Activated T-helper 9 cell treated with anti-CD3 and anti-CD28 coated beads, Interleukin-2, amount 50 U/mL, for 16 hours (primary cell): Measurements from ENCODE around the gene XYLT1.

ENCODE experiments used
- DNase-seq: peaks from one replicate; pipeline ENCODE4 v3.0.0-alpha.2; 2020; ENCODE audit warnings: low read depth

Gene XYLT1

GRCh38 chr16:17278988-17279387 is 191.8 kb downstream of the XYLT1 start:
- no peak for DNase-seq

GRCh38 chr16:17277981-17278381 is 192.8 kb downstream of the XYLT1 start:
- no peak for DNase-seq

GRCh38 chr16:17276610-17277009 is 194.2 kb downstream of the XYLT1 start:
- DNase-seq = no peak

GRCh38 chr16:17276010-17276530 is 194.7 kb downstream of the XYLT1 start:
- DNase-seq = no peak

- DNase-seq = no peak
Observed at GRCh38 chr16:17275076-17276009, 195.4 kb downstream of the XYLT1 start.

- peak; percentile 13 for DNase-seq
Observed at GRCh38 chr16:17273142-17273561, 197.6 kb downstream of the XYLT1 start.

GRCh38 chr16:17272716-17273115 is 198.0 kb downstream of the XYLT1 start:
- DNase-seq = no peak

GRCh38 chr16:17271687-17272086 is 199.1 kb downstream of the XYLT1 start:
- no peak for DNase-seq

GRCh38 chr16:17270683-17271109 is 200.1 kb downstream of the XYLT1 start:
- DNase-seq = no peak

GRCh38 chr16:17270111-17270510 is 200.6 kb downstream of the XYLT1 start:
- DNase-seq = no peak

- no peak for DNase-seq
Observed at GRCh38 chr16:17269439-17269838, 201.3 kb downstream of the XYLT1 start.

GRCh38 chr16:17266608-17267313 is 204.0 kb downstream of the XYLT1 start:
- no peak for DNase-seq

GRCh38 chr16:17265154-17265553 is 205.6 kb downstream of the XYLT1 start:
- no peak for DNase-seq

- DNase-seq = no peak
Observed at GRCh38 chr16:17261197-17261858, 209.4 kb downstream of the XYLT1 start.

GRCh38 chr16:17260276-17260849 is 210.4 kb downstream of the XYLT1 start:
- DNase-seq = no peak

GRCh38 chr16:17259751-17260270 is 210.9 kb downstream of the XYLT1 start:
- DNase-seq = no peak

GRCh38 chr16:17258848-17259713 is 211.7 kb downstream of the XYLT1 start:
- DNase-seq = no peak

GRCh38 chr16:17258077-17258599 is 212.6 kb downstream of the XYLT1 start:
- no peak for DNase-seq

- DNase-seq = no peak
Observed at GRCh38 chr16:17257426-17258023, 213.2 kb downstream of the XYLT1 start.

- no peak for DNase-seq
Observed at GRCh38 chr16:17252701-17253100, 218.1 kb downstream of the XYLT1 start.
